Testis (tissue), 3 donors: ENCODE measurements around the gene ATRN. TPM values are rescaled to one million over a fixed set of nuclear protein-coding genes. Genes with fewer than 3 reads are reported as not detected.

ENCODE experiments used
- DNase-seq: peaks from one replicate; pipeline ENCODE4 v3.0.0-alpha.2; 2019
- H3K27ac ChIP-seq, 2 donors: fragments of 200-600 bp; sonication (generic); one replicate each; pipeline ENCODE4 v1.5.1; 2019
- H3K27me3 ChIP-seq: fragments of 200-600 bp; sonication (generic); one replicate; pipeline ENCODE4 v1.5.1; 2019
- H3K36me3 ChIP-seq: fragments of 200-600 bp; sonication (generic); one replicate; pipeline ENCODE4 v1.5.1; 2017; ENCODE audit warnings: low read depth; ENCODE audit errors: missing control alignments
- H3K4me1 ChIP-seq: fragments of 200-600 bp; sonication (generic); one replicate; pipeline ENCODE4 v1.5.1; 2019
- H3K4me3 ChIP-seq, 2 donors: fragments of 200-600 bp; sonication (generic); one replicate each; pipeline ENCODE4 v1.5.1; 2017 to 2019
- H3K9me3 ChIP-seq: fragments of 200-600 bp; sonication (generic); one replicate; pipeline ENCODE4 v1.5.1; 2017
- POLR2A ChIP-seq: fragments of 450-650 bp; IDR thresholded peaks from one replicate; pipeline ENCODE4 v1.6.1; 2017; ENCODE audit warnings: antibody characterized with exemption, mild to moderate bottlenecking, moderate library complexity
- WGBS, 2 donors: methylation state at CpG; one replicate each; pipeline ENCODE4 v1.1.5; 2018; 5-methylcytosine and 5-hydroxymethylcytosine counted together
- intact Hi-C: fragments of 100-400 bp; cut with DNase I; formaldehyde crosslinking; loops from one replicate; pipeline ENCODE4 v1.15.1; 2023; ENCODE audit warnings: low total_unique reads
- polyA plus RNA-seq: library from polyadenylated mRNA; stranded (reverse); fragments of 350-450 nt; fragmentation: Illumina TruSeq; extraction: RNeasy Lipid Tissue Mini Kit (QIAGEN cat#74804); gene quantifications from one replicate; pipeline ENCODE4 v1.2.3, GENCODE V29; 2014; ENCODE audit warnings: low read depth, low replicate concordance; ENCODE audit not compliant: insufficient read depth
- total RNA-seq, 2 donors: library from RNA; depleted of rRNA; stranded (reverse); fragments of >200 nt; gene quantifications; one replicate each; pipeline ENCODE4 v1.2.3, GENCODE V29; 2016
- TF ChIP-seq, protein P1 (sequence below), 3 experiments: fragments of 450-650 bp in 2 of 3; fragments of 200-600 bp in 1 of 3; sonication (generic) in 1 of 3; IDR thresholded peaks; one replicate each; pipeline ENCODE4 v1.5.1; 2016 to 2019; ENCODE audit warnings: antibody characterized with exemption in 3 of 3, mild to moderate bottlenecking in 2 of 3, moderate library complexity in 1 of 3

The ATRN gene
- total and polyA plus RNA-seq, 3 donors from 2014 or later = 39.4 to 43.8 (median 42.7) TPM

- TF ChIP-seq, protein P1, sequence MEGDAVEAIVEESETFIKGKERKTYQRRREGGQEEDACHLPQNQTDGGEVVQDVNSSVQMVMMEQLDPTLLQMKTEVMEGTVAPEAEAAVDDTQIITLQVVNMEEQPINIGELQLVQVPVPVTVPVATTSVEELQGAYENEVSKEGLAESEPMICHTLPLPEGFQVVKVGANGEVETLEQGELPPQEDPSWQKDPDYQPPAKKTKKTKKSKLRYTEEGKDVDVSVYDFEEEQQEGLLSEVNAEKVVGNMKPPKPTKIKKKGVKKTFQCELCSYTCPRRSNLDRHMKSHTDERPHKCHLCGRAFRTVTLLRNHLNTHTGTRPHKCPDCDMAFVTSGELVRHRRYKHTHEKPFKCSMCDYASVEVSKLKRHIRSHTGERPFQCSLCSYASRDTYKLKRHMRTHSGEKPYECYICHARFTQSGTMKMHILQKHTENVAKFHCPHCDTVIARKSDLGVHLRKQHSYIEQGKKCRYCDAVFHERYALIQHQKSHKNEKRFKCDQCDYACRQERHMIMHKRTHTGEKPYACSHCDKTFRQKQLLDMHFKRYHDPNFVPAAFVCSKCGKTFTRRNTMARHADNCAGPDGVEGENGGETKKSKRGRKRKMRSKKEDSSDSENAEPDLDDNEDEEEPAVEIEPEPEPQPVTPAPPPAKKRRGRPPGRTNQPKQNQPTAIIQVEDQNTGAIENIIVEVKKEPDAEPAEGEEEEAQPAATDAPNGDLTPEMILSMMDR (IDR thresholded peaks at IDR 0.05) = no peak
- no peak for TF ChIP-seq POLR2A
- Histone ChIP-seq H3K4me1 (peaks cover 5% of the 10 kb centered on the region), H3K27ac (no peak overlapping the region), H3K36me3 (no peaks in the 10 kb centered on the region), H3K27me3 (no peaks in the 10 kb centered on the region), H3K4me3 (no peak overlapping the region), H3K9me3 (no peaks in the 10 kb centered on the region)
- intact Hi-C loops = no loop called here
- 15 to 55% methylated on average over 4 to 23 of the region's 23 CpGs for WGBS, 2 donors
- DNase-seq = no peak
These were observed 201.2 kb downstream of the ATRN start for GRCh38 chr20:3671986-3672546.

DNA sequence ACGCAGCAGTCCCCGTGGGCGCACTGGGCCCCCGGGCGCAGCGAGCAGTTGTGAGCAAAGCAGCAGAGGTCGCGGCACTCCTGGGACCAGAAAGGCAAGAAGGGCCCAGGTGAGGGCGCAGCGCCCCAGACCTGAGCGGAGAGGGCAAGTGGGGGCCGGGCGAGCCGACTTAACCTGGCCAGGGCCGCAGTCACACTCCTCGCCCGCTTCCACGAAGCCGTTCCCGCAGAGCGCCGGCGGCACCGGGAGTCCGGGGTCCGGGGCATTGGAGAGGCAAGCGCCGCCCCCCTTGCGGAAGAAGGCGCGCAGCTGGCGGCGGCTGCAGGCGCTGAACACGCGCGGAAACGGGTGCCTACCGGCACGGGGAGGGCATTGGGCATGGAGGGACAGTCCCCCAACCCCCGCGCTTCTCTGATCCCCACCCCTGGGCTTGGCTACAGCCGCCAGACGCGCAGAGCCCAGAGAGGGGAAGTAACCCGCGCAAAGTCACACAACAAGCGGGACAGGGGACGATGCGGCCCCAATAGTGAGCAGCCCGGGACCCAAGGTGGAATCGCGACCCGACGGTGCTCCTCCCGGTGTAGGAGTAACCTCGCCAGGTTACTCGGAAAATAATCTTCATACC lies 201.8 kb downstream of the ATRN start:
- TF ChIP-seq, protein P1 (IDR thresholded peaks at IDR 0.05) = no peak
- WGBS, 2 donors = 43% methylated on average over 22 to 58 of the region's 58 CpGs
- Histone ChIP-seq H3K4me1 (peaks cover 5% of the 10 kb centered on the region), H3K27me3 (no peaks in the 10 kb centered on the region), H3K36me3 (no peaks in the 10 kb centered on the region), H3K27ac (no peak overlapping the region), H3K4me3 (no peak overlapping the region), H3K9me3 (no peaks in the 10 kb centered on the region)
- DNase-seq = no peak
- intact Hi-C loops = no loop called here

- no peak overlapping the region for H3K4me3 ChIP-seq
- H3K36me3 ChIP-seq = no peaks in the 10 kb centered on the region
- intact Hi-C loops = no loop called here
- no peaks in the 10 kb centered on the region for H3K27me3 ChIP-seq
- TF ChIP-seq, protein P1 (IDR thresholded peaks at IDR 0.05) = no peak
- TF ChIP-seq POLR2A = no peak
- DNase-seq = no peak
- no peaks in the 10 kb centered on the region for H3K9me3 ChIP-seq
- 40 to 50% methylated on average over 14 to 86 of the region's 90 CpGs for WGBS, 2 donors
- H3K4me1 ChIP-seq = peaks cover 5% of the 10 kb centered on the region
- no peak overlapping the region for H3K27ac ChIP-seq
These were observed 202.6 kb downstream of the ATRN start for GRCh38 chr20:3673221-3674070.

- no peak for TF ChIP-seq POLR2A
- TF ChIP-seq, protein P1 (IDR thresholded peaks at IDR 0.05) = no peak
- Histone ChIP-seq H3K36me3 (no peaks in the 10 kb centered on the region), H3K9me3 (no peaks in the 10 kb centered on the region), H3K4me1 (peaks cover 5% of the 10 kb centered on the region), H3K27me3 (no peaks in the 10 kb centered on the region), H3K4me3 (no peak overlapping the region), H3K27ac (no peak overlapping the region)
- intact Hi-C loops = no loop called here
- WGBS, 2 donors = 65 to 79% methylated on average over 4 to 10 of the region's 10 CpGs
- DNase-seq = no peak
These were observed 203.6 kb downstream of the ATRN start for GRCh38 chr20:3674447-3674846.
